Mesenchymal stem cell (in vitro differentiated cells and primary cell): ENCODE measurements around the gene AOAH.

ENCODE experiments used
- DNase-seq: peaks from one replicate; pipeline ENCODE4 v3.0.0-alpha.2; 2013
- H2AFZ ChIP-seq: one replicate; pipeline ENCODE4 v1.6.1; 2013; ENCODE audit warnings: low read depth, mild to moderate bottlenecking, control low read depth, inconsistent platforms, low read length, moderate library complexity
- H2AK5ac ChIP-seq: 2 replicates; pipeline ENCODE4 v1.6.1; 2013; ENCODE audit warnings: low read length, moderate library complexity, mild to moderate bottlenecking, inconsistent platforms; ENCODE audit not compliant: severe bottlenecking
- H2BK120ac ChIP-seq: one replicate; pipeline ENCODE4 v1.6.1; 2013; ENCODE audit warnings: low read depth, mild to moderate bottlenecking, inconsistent platforms, low read length, moderate library complexity
- H2BK12ac ChIP-seq, 2 experiments: one replicate each; pipeline ENCODE4 v1.6.1; 2013; ENCODE audit warnings: inconsistent platforms in 2 of 2, low read length in 2 of 2, mild to moderate bottlenecking in 2 of 2, moderate library complexity in 2 of 2, control low read depth in 1 of 2
- H2BK15ac ChIP-seq: one replicate; pipeline ENCODE4 v1.6.1; 2013; ENCODE audit warnings: mild to moderate bottlenecking, low read depth, inconsistent platforms; ENCODE audit not compliant: poor library complexity, severe bottlenecking
- H2BK5ac ChIP-seq: 2 replicates; pipeline ENCODE4 v1.6.1; 2013; ENCODE audit warnings: low read depth, mild to moderate bottlenecking, low read length, control low read depth, inconsistent platforms; ENCODE audit not compliant: poor library complexity, severe bottlenecking
- H3K14ac ChIP-seq, 2 experiments: one replicate each; pipeline ENCODE4 v1.6.1; 2013; ENCODE audit warnings: inconsistent platforms in 2 of 2, low read length in 2 of 2, control low read depth in 1 of 2, mild to moderate bottlenecking in 1 of 2, moderate library complexity in 1 of 2
- H3K18ac ChIP-seq, 2 experiments: one replicate each; pipeline ENCODE4 v1.6.1; 2013; ENCODE audit warnings: inconsistent platforms in 2 of 2, low read length in 2 of 2, control low read depth in 1 of 2, low read depth in 1 of 2, mild to moderate bottlenecking in 1 of 2
- H3K23ac ChIP-seq, 2 experiments: one replicate each; pipeline ENCODE4 v1.6.1; 2013; ENCODE audit warnings: inconsistent platforms in 2 of 2, low read length in 2 of 2, mild to moderate bottlenecking in 2 of 2, moderate library complexity in 2 of 2, control low read depth in 1 of 2
- H3K27ac ChIP-seq: 2 replicates; pipeline ENCODE4 v1.5.1; 2013; ENCODE audit warnings: mild to moderate bottlenecking, moderate library complexity, low read length, control low read depth, inconsistent platforms; ENCODE audit not compliant: poor library complexity, severe bottlenecking
- H3K27me3 ChIP-seq, 2 experiments: 2 replicates each; pipeline versions ENCODE4 v1.6.1 to v1.7.0; 2013; ENCODE audit warnings: low read length in 2 of 2, mild to moderate bottlenecking in 2 of 2, moderate library complexity in 2 of 2, control low read depth in 1 of 2, inconsistent platforms in 1 of 2; ENCODE audit not compliant: control insufficient read depth in 1 of 2, insufficient read depth in 1 of 2
- H3K36me3 ChIP-seq, 2 experiments: 2 replicates each; pipeline versions ENCODE4 v1.6.1 to v1.7.0; 2013; ENCODE audit warnings: low read length in 2 of 2, control low read depth in 1 of 2, inconsistent platforms in 1 of 2, low read depth in 1 of 2, mild to moderate bottlenecking in 1 of 2; ENCODE audit not compliant: insufficient read depth in 2 of 2, control insufficient read depth in 1 of 2
- H3K4ac ChIP-seq, 2 experiments: one replicate each; pipeline ENCODE4 v1.6.1; 2013; ENCODE audit warnings: inconsistent platforms in 2 of 2, low read length in 2 of 2, mild to moderate bottlenecking in 2 of 2, moderate library complexity in 2 of 2, control low read depth in 1 of 2, low read depth in 1 of 2
- H3K4me1 ChIP-seq: 2 replicates; pipeline ENCODE4 v1.6.1; 2013; ENCODE audit warnings: low read depth, low read length, control low read depth; ENCODE audit not compliant: control insufficient read depth, insufficient read depth
- H3K4me2 ChIP-seq: 2 replicates; pipeline ENCODE4 v1.6.1; 2013; ENCODE audit warnings: low read length, mild to moderate bottlenecking, inconsistent platforms; ENCODE audit not compliant: poor library complexity, severe bottlenecking
- H3K4me3 ChIP-seq, 2 experiments: 2 replicates each; pipeline versions ENCODE4 v1.5.1 to v1.7.0; 2013; ENCODE audit warnings: low read length in 2 of 2, mild to moderate bottlenecking in 2 of 2, control low read depth in 1 of 2, low read depth in 1 of 2; ENCODE audit not compliant: insufficient read depth in 1 of 2
- H3K79me1 ChIP-seq: replicated peaks from 2 replicates; pipeline ENCODE4 v1.6.1; 2013; ENCODE audit warnings: mild to moderate bottlenecking, control low read depth, low read length, inconsistent platforms; ENCODE audit not compliant: poor library complexity, severe bottlenecking
- H3K9ac ChIP-seq: 2 replicates; pipeline ENCODE4 v1.7.0; 2013; ENCODE audit warnings: mild to moderate bottlenecking, low read length, moderate library complexity
- H3K9me3 ChIP-seq: 2 replicates; pipeline ENCODE4 v1.7.0; 2013; ENCODE audit warnings: mild to moderate bottlenecking, low read length; ENCODE audit not compliant: control insufficient read depth
- H4K8ac ChIP-seq: one replicate; pipeline ENCODE4 v1.6.1; 2013; ENCODE audit warnings: inconsistent platforms, mild to moderate bottlenecking, low read length, moderate library complexity
- H4K91ac ChIP-seq: one replicate; pipeline ENCODE4 v1.6.1; 2013; ENCODE audit warnings: mild to moderate bottlenecking, low read length, inconsistent platforms
- WGBS: methylation state at CpG from one replicate; pipeline ENCODE4 v1.1.7; 2013; ENCODE audit warnings: mixed read lengths; 5-methylcytosine and 5-hydroxymethylcytosine counted together

AOAH gene

DNA sequence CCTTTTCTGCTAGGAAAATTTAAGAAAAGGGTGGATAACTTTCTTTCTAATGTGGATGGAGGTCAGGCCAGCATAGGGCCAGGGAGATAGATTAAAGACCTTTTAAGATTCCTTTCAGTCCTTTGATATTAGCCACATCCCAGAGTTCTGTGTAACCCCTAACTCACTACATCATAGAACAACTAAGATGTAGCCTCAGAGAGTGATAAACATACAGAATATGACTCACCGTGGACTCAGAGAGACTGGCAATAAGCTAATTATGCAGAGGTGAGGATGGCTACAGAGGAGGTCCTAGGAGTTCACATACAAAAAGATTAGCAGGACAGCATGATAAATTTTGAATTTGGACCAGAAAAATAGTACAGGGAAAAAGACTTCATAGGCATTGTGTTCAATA lies 141.0 kb downstream of the AOAH start:
- Histone ChIP-seq H2BK120ac (no peak overlapping the region), H2BK12ac (no peak overlapping the region), H3K23ac (no peak overlapping the region), H3K4me3 (no peak overlapping the region), H3K27ac (no peak overlapping the region), H3K18ac (no peak overlapping the region), H3K9ac (no peak overlapping the region), H4K91ac (no peak overlapping the region), H3K27me3 (no peaks in the 10 kb centered on the region), H2BK5ac (no peak overlapping the region), H3K9me3 (no peaks in the 10 kb centered on the region), H2AFZ (no peak overlapping the region), H2BK15ac (no peak overlapping the region), H2AK5ac (no peak overlapping the region), H4K8ac (no peak overlapping the region), H3K79me1 (no peaks in the 10 kb centered on the region), H3K4me2 (no peak overlapping the region), H3K4ac (no peak overlapping the region), H3K36me3 (no peaks in the 10 kb centered on the region), H3K14ac (no peak overlapping the region), H3K4me1 (no peaks in the 10 kb centered on the region)
- peak; percentile 35 for DNase-seq
- WGBS: 0% methylated on average over 1 of the region's 1 CpG

DNA sequence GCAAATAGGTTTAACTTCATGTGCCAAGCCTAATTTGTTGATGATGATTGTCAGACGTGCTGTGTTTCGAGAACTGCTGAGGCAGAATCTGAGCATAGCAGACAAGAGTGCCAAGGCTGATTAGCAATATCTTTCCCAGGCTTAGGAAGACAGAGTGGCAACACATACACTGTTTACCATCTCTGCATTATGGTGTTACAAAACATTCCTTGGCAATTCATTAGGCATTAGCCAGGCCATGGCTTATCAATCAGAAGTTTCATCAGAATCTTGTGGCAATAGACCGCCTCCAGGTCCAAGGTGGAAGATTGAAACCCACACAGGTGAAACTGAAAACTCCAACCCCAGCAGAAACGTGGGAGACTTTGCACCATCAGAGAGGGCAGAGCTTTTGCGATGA lies 148.5 kb downstream of the AOAH start:
- H3K79me1 ChIP-seq: no peaks in the 10 kb centered on the region
- 88% methylated on average over 5 of the region's 5 CpGs for WGBS

DNA sequence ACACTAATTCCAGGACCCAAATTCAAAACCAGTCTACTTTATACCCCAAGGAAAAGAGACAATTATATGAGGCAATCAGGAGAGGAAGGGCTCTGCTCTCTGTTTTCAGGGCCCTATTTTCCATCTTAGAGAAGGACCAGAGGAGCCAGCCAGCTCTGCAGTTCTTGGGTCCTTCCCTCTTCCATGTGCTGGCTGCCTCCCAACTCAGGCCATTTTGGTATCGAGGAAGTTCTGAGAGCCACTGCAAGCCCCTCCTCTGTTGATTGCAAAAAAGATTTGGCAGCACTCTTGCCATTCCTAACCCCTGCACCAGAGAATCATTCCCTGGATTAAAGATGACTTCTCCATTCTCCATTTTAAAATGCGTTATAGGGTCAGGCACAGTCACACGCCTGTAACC lies 151.2 kb downstream of the AOAH start:
- no peak overlapping the region for H3K4me2 ChIP-seq
- no peak overlapping the region for H2BK15ac ChIP-seq
- H3K27me3 ChIP-seq: no peaks in the 10 kb centered on the region
- H2AFZ ChIP-seq: no peak overlapping the region
- H3K4me1 ChIP-seq: peaks cover 1% of the 10 kb centered on the region
- H4K91ac ChIP-seq: no peak overlapping the region
- H4K8ac ChIP-seq: no peak overlapping the region
- H3K4me3 ChIP-seq: no peak overlapping the region
- no peaks in the 10 kb centered on the region for H3K79me1 ChIP-seq
- no peak overlapping the region for H3K18ac ChIP-seq
- H3K23ac ChIP-seq: no peak overlapping the region
- 91% methylated on average over 3 of the region's 3 CpGs for WGBS
- no peak overlapping the region for H2BK120ac ChIP-seq
- H3K14ac ChIP-seq: no peak overlapping the region
- H3K36me3 ChIP-seq: no peaks in the 10 kb centered on the region
- no peak overlapping the region for H3K4ac ChIP-seq
- H2BK5ac ChIP-seq: no peak overlapping the region
- no peak overlapping the region for H3K9ac ChIP-seq
- H2BK12ac ChIP-seq: no peak overlapping the region
- peaks cover 10% of the 10 kb centered on the region for H3K9me3 ChIP-seq
- no peak overlapping the region for H2AK5ac ChIP-seq
- H3K27ac ChIP-seq: no peak overlapping the region
- no peak for DNase-seq

More for the DNA sequence above, 148.5 kb downstream of the AOAH start:
- no peak overlapping the region for H2AK5ac ChIP-seq
- H3K4me3 ChIP-seq: no peak overlapping the region
- no peak overlapping the region for H3K23ac ChIP-seq
- no peak overlapping the region for H2BK5ac ChIP-seq
- no peaks in the 10 kb centered on the region for H3K27me3 ChIP-seq
- H3K4me1 ChIP-seq: peaks cover under 1% of the 10 kb centered on the region
- H2BK12ac ChIP-seq: no peak overlapping the region
- no peak overlapping the region for H2AFZ ChIP-seq
- no peaks in the 10 kb centered on the region for H3K36me3 ChIP-seq
- no peak overlapping the region for H3K27ac ChIP-seq
- H3K9me3 ChIP-seq: peaks cover 10% of the 10 kb centered on the region
- no peak overlapping the region for H3K9ac ChIP-seq
- H3K18ac ChIP-seq: no peak overlapping the region
- no peak overlapping the region for H4K91ac ChIP-seq
- H3K4me2 ChIP-seq: no peak overlapping the region
- no peak overlapping the region for H2BK15ac ChIP-seq
- H2BK120ac ChIP-seq: no peak overlapping the region
- no peak overlapping the region for H3K4ac ChIP-seq
- DNase-seq: no peak
- no peak overlapping the region for H3K14ac ChIP-seq
- H4K8ac ChIP-seq: no peak overlapping the region

DNA sequence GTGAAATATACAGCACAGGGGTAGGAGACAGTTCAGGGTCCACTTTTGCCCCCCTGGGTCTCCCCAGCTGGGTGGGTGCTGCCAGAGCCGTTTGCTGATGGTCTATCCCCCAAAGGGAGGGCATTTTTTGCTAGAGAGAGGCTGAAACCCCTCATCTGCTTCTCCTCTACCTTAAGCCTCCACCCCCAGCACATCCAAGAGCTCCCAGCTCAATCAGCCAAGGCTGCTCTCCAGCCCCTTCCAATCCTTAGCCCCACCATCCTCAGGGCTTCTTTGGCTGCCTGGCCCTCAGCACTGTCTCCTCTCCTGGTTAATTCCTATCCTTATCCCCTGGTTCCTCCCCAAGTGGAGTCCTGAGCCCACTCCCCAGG lies 153.1 kb downstream of the AOAH start:
- Histone ChIP-seq H3K14ac (no peak overlapping the region), H3K27ac (no peak overlapping the region), H3K79me1 (no peaks in the 10 kb centered on the region), H2BK5ac (no peak overlapping the region), H3K23ac (no peak overlapping the region), H2BK15ac (no peak overlapping the region), H2BK120ac (no peak overlapping the region), H3K4ac (no peak overlapping the region), H2AK5ac (no peak overlapping the region), H3K4me2 (no peak overlapping the region), H4K91ac (no peak overlapping the region), H3K9ac (no peak overlapping the region), H2BK12ac (no peak overlapping the region), H3K27me3 (no peaks in the 10 kb centered on the region), H3K9me3 (peaks cover 5% of the 10 kb centered on the region), H3K18ac (no peak overlapping the region), H3K4me1 (peaks cover 1% of the 10 kb centered on the region), H4K8ac (no peak overlapping the region), H2AFZ (no peak overlapping the region), H3K36me3 (no peaks in the 10 kb centered on the region), H3K4me3 (no peak overlapping the region)
- DNase-seq: no peak
- WGBS: 0% methylated on average over 1 of the region's 1 CpG
